Measurements from ENCODE around the gene IL4R.
"Not testable (repeated sequence)": the region's sequence is repeated elsewhere in the genome, so short reads cannot be mapped to it uniquely, and the experiment has no call there.

The IL4R gene

GRCh38 chr16:27313422-27314160, at the start of gene IL4R:
Gene IL4R (plus strand): TSS chr16:27313974. CDS start chr16:27340204, 26,230 bp downstream.
- DNase-seq, result no peak

GRCh38 chr16:27264151-27264550, 49.6 kb upstream of the IL4R start:
- no peak for DNase-seq

GRCh38 chr16:27265982-27266381, 47.8 kb upstream of the IL4R start:
- DNase-seq, result no peak

GRCh38 chr16:27267037-27267677, 46.6 kb upstream of the IL4R start:
- no peak for DNase-seq

GRCh38 chr16:27268376-27269299, 45.1 kb upstream of the IL4R start, which contains the start of gene NSMCE1:
Gene NSMCE1 (minus strand): TSS chr16:27268772. CDS start chr16:27257570, 11,202 bp downstream.
- DNase-seq, result peak; percentile 87

GRCh38 chr16:27269300-27270150, 44.2 kb upstream of the IL4R start:
- DNase-seq, result no peak

- DNase-seq, result no peak
Observed at GRCh38 chr16:27270349-27270748, 43.4 kb upstream of the IL4R start.

GRCh38 chr16:27272076-27272475, 41.7 kb upstream of the IL4R start:
- no peak for DNase-seq

GRCh38 chr16:27272697-27273096, 41.1 kb upstream of the IL4R start:
- not testable (repeated sequence) for DNase-seq

GRCh38 chr16:27273330-27273669, 40.5 kb upstream of the IL4R start:
- no peak for DNase-seq

GRCh38 chr16:27273670-27274423, 39.9 kb upstream of the IL4R start:
- no peak for DNase-seq

GRCh38 chr16:27274424-27274874, 39.3 kb upstream of the IL4R start:
- DNase-seq, result not testable (repeated sequence)

- DNase-seq, result no peak
Observed at GRCh38 chr16:27275394-27275793, 38.4 kb upstream of the IL4R start.

- no peak for DNase-seq
Observed at GRCh38 chr16:27281243-27281642, 32.5 kb upstream of the IL4R start.

- no peak for DNase-seq
Observed at GRCh38 chr16:27284865-27285675, 28.7 kb upstream of the IL4R start.

GRCh38 chr16:27285676-27286196, 28.0 kb upstream of the IL4R start:
- DNase-seq, result no peak

GRCh38 chr16:27286451-27286850, 27.3 kb upstream of the IL4R start:
- no peak for DNase-seq

GRCh38 chr16:27287051-27287811, 26.5 kb upstream of the IL4R start:
- DNase-seq, result no peak

GRCh38 chr16:27287887-27288286, 25.9 kb upstream of the IL4R start:
- no peak for DNase-seq

GRCh38 chr16:27288313-27288712, 25.5 kb upstream of the IL4R start:
- not testable (repeated sequence) for DNase-seq

All from DMS153 (cell line).